ENCODE results near the gene TRPM2. TPM values are rescaled to one million over a fixed set of nuclear protein-coding genes. Genes with fewer than 3 reads are reported as not detected.

The TRPM2 gene
- polyA plus RNA-seq, 4 donors: 0.89 to 2.7 (median 2.3) TPM

DNA sequence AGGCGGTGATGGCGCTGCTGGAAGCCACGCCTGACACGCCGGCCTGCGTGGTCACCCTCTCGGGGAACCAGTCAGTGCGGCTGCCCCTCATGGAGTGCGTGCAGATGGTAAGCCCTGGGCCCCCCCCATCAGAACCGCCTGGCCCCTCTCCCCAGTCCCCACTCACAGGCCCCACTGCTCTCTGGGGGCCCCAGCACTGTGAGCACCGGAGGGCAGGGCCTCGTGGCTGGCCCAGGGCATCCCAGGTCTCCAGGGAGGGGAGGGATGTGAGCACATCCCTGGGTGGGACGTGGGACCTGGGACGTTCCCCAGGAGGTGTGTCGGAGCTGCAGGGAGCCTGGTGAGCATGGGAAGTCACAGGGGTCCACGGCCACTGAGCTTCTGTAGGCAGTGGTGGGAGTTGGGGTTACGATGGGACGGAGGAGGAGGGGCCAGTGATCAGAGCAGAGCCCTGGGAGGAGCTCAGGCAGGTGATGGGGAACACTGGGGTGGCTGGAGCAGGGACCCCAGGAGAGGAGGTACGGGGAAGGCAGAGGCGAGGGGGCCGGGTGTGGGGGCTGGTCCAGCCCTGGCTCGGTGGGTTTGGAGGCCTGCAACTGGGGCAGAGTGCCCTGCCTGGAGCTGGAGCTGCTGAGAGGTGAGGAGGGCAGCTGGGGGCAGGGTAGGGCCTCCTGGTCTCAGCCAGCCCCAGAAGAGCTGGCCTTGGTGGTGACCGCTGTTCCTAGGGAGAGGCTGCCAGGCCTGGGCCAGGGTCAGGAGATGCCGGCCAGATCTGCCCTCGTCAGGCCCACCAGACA, 34.7 kb upstream of the TRPM2 start:
- Histone ChIP-seq H3K27ac (ENCODE audit: low read depth in 1 of 3, low read length in 2 of 3) (no peak overlapping the region), H3K4me3 (ENCODE audit: low read depth in 1 of 3, low read length in 3 of 3) (no peak overlapping the region), H3K27me3 (ENCODE audit: control insufficient read depth in 3 of 3, insufficient read depth in 3 of 3, low read length in 3 of 3) (no peaks in the 10 kb centered on the region), H3K36me3 (ENCODE audit: control insufficient read depth in 3 of 3, insufficient read depth in 2 of 3, low read depth in 1 of 3, low read length in 3 of 3) (peaks cover 19 to 98% (median 38%) of the 10 kb centered on the region in 3 donors), H3K9me3 (ENCODE audit: control insufficient read depth in 2 of 2, insufficient read depth in 1 of 2, low read depth in 1 of 2, low read length in 1 of 2) (no peaks in the 10 kb centered on the region), H3K4me1 (ENCODE audit: control insufficient read depth in 3 of 3, insufficient read depth in 2 of 3, low read depth in 1 of 3, low read length in 2 of 3) (no peaks in the 10 kb centered on the region)
- DNase-seq: no peak
- 94 to 97% (median 94%) methylated on average over 25 of the region's 25 CpGs for WGBS, 3 donors
- FAIRE-seq: no peak

DNA sequence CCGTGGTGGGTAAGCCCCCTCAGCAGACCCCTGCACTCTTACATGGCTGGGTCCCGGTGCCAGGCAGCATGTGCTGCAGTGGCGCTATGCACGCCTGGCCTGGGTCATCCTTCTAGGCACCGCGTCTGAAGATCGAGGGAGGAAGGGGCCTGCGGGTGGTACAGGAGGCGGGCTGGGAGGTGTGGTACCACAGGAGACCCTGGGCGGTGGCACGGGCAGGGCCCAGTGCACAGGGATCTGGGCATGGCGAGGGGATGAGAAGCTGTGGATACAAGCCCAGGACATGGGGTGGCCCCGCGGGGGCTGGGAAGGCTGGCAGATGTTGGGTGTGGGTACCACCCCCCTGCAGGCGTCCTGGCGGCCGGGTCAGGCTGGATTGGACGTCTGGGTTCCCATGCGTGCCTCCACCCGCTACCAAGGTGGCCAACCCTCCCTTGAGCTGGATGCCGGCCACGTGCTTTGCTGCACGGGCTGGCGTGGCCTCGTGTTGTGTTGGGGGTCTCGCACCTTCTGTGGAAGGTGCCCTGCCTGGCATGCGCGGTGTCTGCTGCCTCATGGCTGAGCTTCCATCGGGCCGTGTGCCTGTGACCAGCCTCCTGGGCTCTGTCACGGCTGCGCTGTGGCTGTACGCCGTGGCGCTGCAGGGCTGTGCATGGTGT, 33.9 kb upstream of the TRPM2 start:
- Histone ChIP-seq H3K27ac (ENCODE audit: low read depth in 1 of 3, low read length in 2 of 3) (no peak overlapping the region), H3K36me3 (ENCODE audit: control insufficient read depth in 3 of 3, insufficient read depth in 2 of 3, low read depth in 1 of 3, low read length in 3 of 3) (peaks cover 20 to 98% (median 35%) of the 10 kb centered on the region in 3 donors), H3K27me3 (ENCODE audit: control insufficient read depth in 3 of 3, insufficient read depth in 3 of 3, low read length in 3 of 3) (no peaks in the 10 kb centered on the region), H3K4me3 (ENCODE audit: low read depth in 1 of 3, low read length in 3 of 3) (no peak overlapping the region), H3K4me1 (ENCODE audit: control insufficient read depth in 3 of 3, insufficient read depth in 2 of 3, low read depth in 1 of 3, low read length in 2 of 3) (no peaks in the 10 kb centered on the region), H3K9me3 (ENCODE audit: control insufficient read depth in 2 of 2, insufficient read depth in 1 of 2, low read depth in 1 of 2, low read length in 1 of 2) (no peaks in the 10 kb centered on the region)
- FAIRE-seq (no peak), DNase-seq (no peak)
- 92 to 96% (median 94%) methylated on average over 31 to 35 of the region's 35 CpGs for WGBS, 3 donors

DNA sequence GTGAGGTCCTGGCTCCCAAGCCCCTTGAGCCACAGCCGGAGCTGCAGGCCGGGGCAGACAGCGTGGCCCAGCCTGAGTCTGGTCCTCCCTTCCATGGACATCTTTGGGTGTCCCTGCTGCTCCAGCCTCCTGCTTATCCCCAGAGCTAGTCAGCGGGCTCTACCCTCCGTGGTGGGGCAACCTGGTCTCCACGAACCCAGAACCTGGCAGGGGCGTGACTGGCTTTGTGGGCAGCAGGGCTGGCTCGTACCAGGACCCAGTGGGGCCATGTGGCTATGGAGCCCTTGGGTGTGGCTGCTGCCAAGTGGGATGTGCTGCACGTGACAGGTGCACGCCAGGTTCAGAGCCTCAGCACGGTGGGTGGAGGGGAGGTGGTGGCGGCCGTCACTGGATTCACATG, 32.6 kb upstream of the TRPM2 start:
- H3K4me1 ChIP-seq (ENCODE audit: control insufficient read depth in 3 of 3, insufficient read depth in 2 of 3, low read depth in 1 of 3, low read length in 2 of 3): no peaks in the 10 kb centered on the region
- H3K36me3 ChIP-seq (ENCODE audit: control insufficient read depth in 3 of 3, insufficient read depth in 2 of 3, low read depth in 1 of 3, low read length in 3 of 3): peaks cover 25 to 98% (median 37%) of the 10 kb centered on the region in 3 donors
- no peak overlapping the region for H3K27ac ChIP-seq (ENCODE audit: low read depth in 1 of 3, low read length in 2 of 3)
- H3K9me3 ChIP-seq (ENCODE audit: control insufficient read depth in 2 of 2, insufficient read depth in 1 of 2, low read depth in 1 of 2, low read length in 1 of 2): no peaks in the 10 kb centered on the region
- no peak for FAIRE-seq
- no peak for DNase-seq
- no peak overlapping the region for H3K4me3 ChIP-seq (ENCODE audit: low read depth in 1 of 3, low read length in 3 of 3)
- H3K27me3 ChIP-seq (ENCODE audit: control insufficient read depth in 3 of 3, insufficient read depth in 3 of 3, low read length in 3 of 3): no peaks in the 10 kb centered on the region
- 91 to 93% (median 93%) methylated on average over 13 of the region's 13 CpGs for WGBS, 3 donors

DNA sequence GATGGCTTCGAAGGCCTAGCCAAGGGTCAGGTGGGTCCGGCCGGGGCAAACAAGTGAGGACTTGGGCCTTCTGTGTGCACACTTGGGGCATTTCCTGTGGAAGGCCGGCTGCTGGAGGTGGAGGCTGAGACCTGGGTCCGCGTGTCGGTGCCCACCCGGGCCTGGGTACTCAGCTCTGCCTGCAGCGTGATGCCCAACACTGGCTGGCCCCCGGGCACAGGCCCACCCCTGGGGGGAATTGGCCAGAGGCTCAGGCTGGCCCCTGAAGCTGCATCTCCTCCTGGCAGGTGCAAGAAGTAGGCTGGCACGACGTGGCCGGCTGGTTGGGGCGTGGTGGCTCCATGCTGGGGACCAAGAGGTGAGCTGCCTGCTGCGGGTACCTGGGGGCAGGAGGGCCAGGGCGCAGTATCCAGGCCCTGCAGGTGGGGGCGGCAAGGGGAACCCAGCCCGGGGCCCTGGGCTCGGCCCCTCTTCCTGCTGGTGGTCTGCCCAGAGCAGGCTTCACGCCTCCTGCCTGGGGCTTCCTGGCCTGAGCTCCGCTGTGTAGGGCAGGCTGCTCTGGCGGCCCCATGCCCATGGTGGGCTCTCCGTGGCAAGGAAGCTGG, 31.5 kb upstream of the TRPM2 start:
- FAIRE-seq: no peak
- no peak overlapping the region for H3K27ac ChIP-seq (ENCODE audit: low read depth in 1 of 3, low read length in 2 of 3)
- peaks cover 25 to 98% (median 30%) of the 10 kb centered on the region in 3 donors for H3K36me3 ChIP-seq (ENCODE audit: control insufficient read depth in 3 of 3, insufficient read depth in 2 of 3, low read depth in 1 of 3, low read length in 3 of 3)
- no peaks in the 10 kb centered on the region for H3K4me1 ChIP-seq (ENCODE audit: control insufficient read depth in 3 of 3, insufficient read depth in 2 of 3, low read depth in 1 of 3, low read length in 2 of 3)
- H3K4me3 ChIP-seq (ENCODE audit: low read depth in 1 of 3, low read length in 3 of 3): no peak overlapping the region
- H3K27me3 ChIP-seq (ENCODE audit: control insufficient read depth in 3 of 3, insufficient read depth in 3 of 3, low read length in 3 of 3): no peaks in the 10 kb centered on the region
- WGBS, 3 donors: 89 to 93% (median 93%) methylated on average over 23 of the region's 23 CpGs
- DNase-seq: no peak
- H3K9me3 ChIP-seq (ENCODE audit: control insufficient read depth in 2 of 2, insufficient read depth in 1 of 2, low read depth in 1 of 2, low read length in 1 of 2): no peaks in the 10 kb centered on the region

DNA sequence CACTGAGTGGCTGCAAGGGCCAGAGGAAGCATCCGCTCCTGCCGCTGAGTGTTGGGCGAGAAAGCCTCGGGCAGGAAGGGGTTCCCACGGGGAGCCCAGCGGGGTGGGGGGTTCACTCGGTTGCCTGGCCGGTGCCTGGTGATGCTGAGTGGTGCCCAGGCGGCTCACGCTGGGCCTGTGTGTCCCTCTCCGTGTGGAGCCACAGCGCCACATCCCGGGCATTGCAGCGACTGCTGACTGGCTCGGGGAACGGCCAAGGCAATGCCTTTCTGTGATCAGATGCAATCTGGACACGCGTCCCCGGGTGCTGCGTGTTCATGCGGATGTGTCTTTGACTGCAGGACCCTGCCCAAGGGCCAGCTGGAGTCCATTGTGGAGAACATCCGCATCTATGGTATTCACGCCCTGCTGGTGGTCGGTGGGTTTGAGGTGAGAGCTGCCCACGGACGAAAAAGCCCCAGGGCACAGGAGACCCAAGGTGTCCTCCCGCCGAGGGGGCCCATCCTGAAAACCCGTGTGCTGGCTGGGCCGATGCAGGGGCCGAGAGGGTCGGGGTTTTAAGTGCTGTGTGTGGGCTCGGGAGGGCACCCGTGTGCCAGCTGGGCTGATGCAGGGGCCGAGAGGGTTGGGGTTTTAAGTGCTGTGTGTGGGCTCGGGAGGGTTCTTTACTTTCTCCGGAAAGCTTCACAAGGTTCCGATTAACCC, 30.6 kb upstream of the TRPM2 start:
- FAIRE-seq (no peak), DNase-seq (no peak)
- Histone ChIP-seq H3K27ac (ENCODE audit: low read depth in 1 of 3, low read length in 2 of 3) (no peak overlapping the region), H3K4me1 (ENCODE audit: control insufficient read depth in 3 of 3, insufficient read depth in 2 of 3, low read depth in 1 of 3, low read length in 2 of 3) (no peaks in the 10 kb centered on the region), H3K36me3 (ENCODE audit: control insufficient read depth in 3 of 3, insufficient read depth in 2 of 3, low read depth in 1 of 3, low read length in 3 of 3) (peaks cover 21 to 98% (median 32%) of the 10 kb centered on the region in 3 donors), H3K9me3 (ENCODE audit: control insufficient read depth in 2 of 2, insufficient read depth in 1 of 2, low read depth in 1 of 2, low read length in 1 of 2) (no peaks in the 10 kb centered on the region), H3K4me3 (ENCODE audit: low read depth in 1 of 3, low read length in 3 of 3) (no peak overlapping the region), H3K27me3 (ENCODE audit: control insufficient read depth in 3 of 3, insufficient read depth in 3 of 3, low read length in 3 of 3) (no peaks in the 10 kb centered on the region)
- 92 to 95% (median 93%) methylated on average over 37 to 38 of the region's 38 CpGs for whole genome bisulfite sequencing, 3 donors

DNA sequence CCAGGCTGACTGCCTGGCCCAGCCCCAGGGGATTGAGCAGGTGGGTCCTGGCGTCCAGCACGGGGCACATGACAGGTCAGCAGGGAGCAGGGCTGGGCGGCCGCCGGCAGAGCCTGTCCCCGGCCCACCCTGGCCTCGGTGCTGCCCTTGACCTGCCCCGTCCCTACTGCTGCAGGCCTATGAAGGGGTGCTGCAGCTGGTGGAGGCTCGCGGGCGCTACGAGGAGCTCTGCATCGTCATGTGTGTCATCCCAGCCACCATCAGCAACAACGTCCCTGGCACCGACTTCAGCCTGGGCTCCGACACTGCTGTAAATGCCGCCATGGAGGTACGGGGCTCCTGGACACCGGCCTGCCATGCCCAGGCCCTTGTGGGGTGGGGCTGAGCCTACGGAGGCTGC, 29.8 kb upstream of the TRPM2 start:
- no peak for DNase-seq
- WGBS, 3 donors: 87 to 90% (median 87%) methylated on average over 18 to 20 of the region's 20 CpGs
- peaks cover 21 to 97% (median 27%) of the 10 kb centered on the region in 3 donors for H3K36me3 ChIP-seq (ENCODE audit: control insufficient read depth in 3 of 3, insufficient read depth in 2 of 3, low read depth in 1 of 3, low read length in 3 of 3)
- H3K27ac ChIP-seq (ENCODE audit: low read depth in 1 of 3, low read length in 2 of 3): no peak overlapping the region
- no peak for FAIRE-seq
- no peak overlapping the region for H3K4me3 ChIP-seq (ENCODE audit: low read depth in 1 of 3, low read length in 3 of 3)
- H3K9me3 ChIP-seq (ENCODE audit: control insufficient read depth in 2 of 2, insufficient read depth in 1 of 2, low read depth in 1 of 2, low read length in 1 of 2): no peaks in the 10 kb centered on the region
- H3K4me1 ChIP-seq (ENCODE audit: control insufficient read depth in 3 of 3, insufficient read depth in 2 of 3, low read depth in 1 of 3, low read length in 2 of 3): no peaks in the 10 kb centered on the region
- no peaks in the 10 kb centered on the region for H3K27me3 ChIP-seq (ENCODE audit: control insufficient read depth in 3 of 3, insufficient read depth in 3 of 3, low read length in 3 of 3)

DNA sequence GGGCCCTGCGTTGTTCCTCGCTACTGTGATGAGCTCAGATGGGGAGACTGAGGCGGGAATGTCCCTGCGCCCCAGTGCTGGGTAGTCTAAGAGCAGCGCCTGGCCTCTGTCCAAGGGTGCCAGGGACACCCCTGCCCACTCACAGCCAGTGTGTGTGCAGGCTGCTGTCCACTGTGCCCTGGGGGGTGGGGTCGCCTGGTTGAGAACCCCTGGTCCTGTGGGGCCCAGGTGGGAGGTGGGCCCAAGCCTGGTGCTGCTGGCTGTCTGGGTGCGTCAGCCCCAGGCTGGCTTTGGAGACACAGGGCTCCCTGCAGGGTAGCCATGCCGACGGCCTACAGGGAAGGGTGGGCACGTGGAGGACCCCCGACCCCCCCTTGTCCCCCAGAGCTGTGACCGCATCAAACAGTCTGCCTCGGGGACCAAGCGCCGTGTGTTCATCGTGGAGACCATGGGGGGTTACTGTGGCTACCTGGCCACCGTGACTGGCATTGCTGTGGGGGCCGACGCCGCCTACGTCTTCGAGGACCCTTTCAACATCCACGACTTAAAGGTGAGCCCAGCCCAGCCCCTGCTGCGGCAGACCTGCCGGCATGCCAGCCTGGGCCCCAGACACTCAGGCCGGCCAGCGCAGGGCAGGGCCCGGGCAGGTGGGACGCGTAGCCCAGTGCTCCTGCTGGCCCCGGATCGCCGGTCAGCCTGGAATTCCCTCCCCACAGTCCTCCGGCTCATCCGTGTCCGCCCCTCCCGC, 29.1 kb upstream of the TRPM2 start:
- no peak overlapping the region for H3K4me3 ChIP-seq (ENCODE audit: low read depth in 1 of 3, low read length in 3 of 3)
- FAIRE-seq: no peak
- WGBS, 3 donors: 94 to 96% (median 95%) methylated on average over 34 to 37 of the region's 37 CpGs
- H3K9me3 ChIP-seq (ENCODE audit: control insufficient read depth in 2 of 2, insufficient read depth in 1 of 2, low read depth in 1 of 2, low read length in 1 of 2): no peaks in the 10 kb centered on the region
- H3K27me3 ChIP-seq (ENCODE audit: control insufficient read depth in 3 of 3, insufficient read depth in 3 of 3, low read length in 3 of 3): no peaks in the 10 kb centered on the region
- DNase-seq: no peak
- H3K36me3 ChIP-seq (ENCODE audit: control insufficient read depth in 3 of 3, insufficient read depth in 2 of 3, low read depth in 1 of 3, low read length in 3 of 3): peaks cover 21 to 96% (median 23%) of the 10 kb centered on the region in 3 donors
- H3K27ac ChIP-seq (ENCODE audit: low read depth in 1 of 3, low read length in 2 of 3): no peak overlapping the region
- no peaks in the 10 kb centered on the region for H3K4me1 ChIP-seq (ENCODE audit: control insufficient read depth in 3 of 3, insufficient read depth in 2 of 3, low read depth in 1 of 3, low read length in 2 of 3)

DNA sequence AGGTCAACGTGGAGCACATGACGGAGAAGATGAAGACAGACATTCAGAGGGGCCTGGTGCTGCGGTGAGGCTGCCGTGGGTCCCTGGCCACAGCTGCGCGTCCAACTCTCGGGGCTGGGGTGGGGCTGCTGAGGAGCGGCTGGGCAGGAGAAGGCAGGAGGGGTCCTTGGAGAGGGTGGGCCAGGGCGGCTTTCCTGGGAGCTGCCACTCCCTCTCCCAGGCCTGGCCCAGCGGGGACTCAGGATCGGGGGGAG, 28.6 kb upstream of the TRPM2 start:
- Histone ChIP-seq H3K27me3 (ENCODE audit: control insufficient read depth in 3 of 3, insufficient read depth in 3 of 3, low read length in 3 of 3) (no peaks in the 10 kb centered on the region), H3K27ac (ENCODE audit: low read depth in 1 of 3, low read length in 2 of 3) (no peak overlapping the region), H3K4me1 (ENCODE audit: control insufficient read depth in 3 of 3, insufficient read depth in 2 of 3, low read depth in 1 of 3, low read length in 2 of 3) (no peaks in the 10 kb centered on the region), H3K4me3 (ENCODE audit: low read depth in 1 of 3, low read length in 3 of 3) (no peak overlapping the region), H3K36me3 (ENCODE audit: control insufficient read depth in 3 of 3, insufficient read depth in 2 of 3, low read depth in 1 of 3, low read length in 3 of 3) (peaks cover 21 to 94% (median 22%) of the 10 kb centered on the region in 3 donors), H3K9me3 (ENCODE audit: control insufficient read depth in 2 of 2, insufficient read depth in 1 of 2, low read depth in 1 of 2, low read length in 1 of 2) (no peaks in the 10 kb centered on the region)
- 93 to 98% (median 97%) methylated on average over 6 to 11 of the region's 11 CpGs for WGBS, 3 donors
- no peak for DNase-seq
- no peak for FAIRE-seq
